ENCODE data around the gene TRIM8.

Gene TRIM8

DNA sequence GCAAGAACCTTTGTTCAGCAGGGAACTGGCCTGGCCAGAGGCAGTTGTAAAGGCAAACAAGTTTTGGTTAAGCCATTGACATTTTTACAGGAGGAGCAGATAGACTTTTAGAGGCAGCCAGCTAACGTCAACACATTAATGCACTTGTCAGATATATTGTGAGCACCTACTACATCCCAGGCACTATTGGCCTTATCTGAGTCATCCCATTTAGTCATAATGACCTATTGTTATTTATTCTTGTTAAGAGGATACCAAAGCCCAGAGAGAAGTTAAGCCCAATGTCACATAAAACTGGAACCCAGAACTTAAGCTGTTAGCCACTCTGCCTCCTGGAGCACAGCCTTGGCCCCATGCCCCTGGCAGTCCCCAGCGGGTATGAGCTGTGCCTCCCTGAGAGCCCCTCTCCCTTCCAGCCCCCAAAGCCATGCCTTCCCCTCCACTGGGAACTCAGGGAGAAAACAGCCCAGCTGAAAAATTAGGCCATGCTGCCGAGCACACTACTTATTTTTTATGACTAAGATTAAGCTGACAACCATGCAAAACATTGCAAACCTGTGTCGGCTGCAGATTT lies 32.7 kb upstream of the TRIM8 start:
- no peak for TF ChIP-seq EZH2 (IDR thresholded peaks at IDR 0.05; ENCODE audit: borderline replicate concordance, low read depth, low read length, severe bottlenecking)
- TF ChIP-seq, protein P1, sequence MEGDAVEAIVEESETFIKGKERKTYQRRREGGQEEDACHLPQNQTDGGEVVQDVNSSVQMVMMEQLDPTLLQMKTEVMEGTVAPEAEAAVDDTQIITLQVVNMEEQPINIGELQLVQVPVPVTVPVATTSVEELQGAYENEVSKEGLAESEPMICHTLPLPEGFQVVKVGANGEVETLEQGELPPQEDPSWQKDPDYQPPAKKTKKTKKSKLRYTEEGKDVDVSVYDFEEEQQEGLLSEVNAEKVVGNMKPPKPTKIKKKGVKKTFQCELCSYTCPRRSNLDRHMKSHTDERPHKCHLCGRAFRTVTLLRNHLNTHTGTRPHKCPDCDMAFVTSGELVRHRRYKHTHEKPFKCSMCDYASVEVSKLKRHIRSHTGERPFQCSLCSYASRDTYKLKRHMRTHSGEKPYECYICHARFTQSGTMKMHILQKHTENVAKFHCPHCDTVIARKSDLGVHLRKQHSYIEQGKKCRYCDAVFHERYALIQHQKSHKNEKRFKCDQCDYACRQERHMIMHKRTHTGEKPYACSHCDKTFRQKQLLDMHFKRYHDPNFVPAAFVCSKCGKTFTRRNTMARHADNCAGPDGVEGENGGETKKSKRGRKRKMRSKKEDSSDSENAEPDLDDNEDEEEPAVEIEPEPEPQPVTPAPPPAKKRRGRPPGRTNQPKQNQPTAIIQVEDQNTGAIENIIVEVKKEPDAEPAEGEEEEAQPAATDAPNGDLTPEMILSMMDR (IDR thresholded peaks at IDR 0.05; ENCODE audit: borderline replicate concordance, extremely low read depth, low read length, poor library complexity, severe bottlenecking), result no peak
- no peaks in the 10 kb centered on the region for H3K27me3 ChIP-seq (ENCODE audit: insufficient read depth, low read length, poor library complexity)
- no peak overlapping the region for H3K9ac ChIP-seq (ENCODE audit: low read depth, low read length)
- H3K4me1 ChIP-seq (ENCODE audit: insufficient read depth, low read length), result no peaks in the 10 kb centered on the region
- ATAC-seq (ENCODE audit: insufficient read depth, low read depth), result no peak
- DNase-seq, result no peak
- no peaks in the 10 kb centered on the region for H3K9me3 ChIP-seq (ENCODE audit: insufficient read depth, low read length, severe bottlenecking)
- peaks cover 20% of the 10 kb centered on the region for H3K36me3 ChIP-seq (ENCODE audit: insufficient read depth, low read length)
- no peak overlapping the region for H2AFZ ChIP-seq (ENCODE audit: low read depth, low read length)
- H3K27ac ChIP-seq (ENCODE audit: low read length), result no peak overlapping the region
- H3K4me2 ChIP-seq (ENCODE audit: insufficient read depth, low read length), result no peak overlapping the region
- H4K20me1 ChIP-seq (ENCODE audit: insufficient read depth, low read length), result no peaks in the 10 kb centered on the region
- no peaks in the 10 kb centered on the region for H3K79me2 ChIP-seq (ENCODE audit: insufficient read depth, low read length)
- no peak overlapping the region for H3K4me3 ChIP-seq (ENCODE audit: low read depth in 1 of 2, low read length in 2 of 2)

DNA sequence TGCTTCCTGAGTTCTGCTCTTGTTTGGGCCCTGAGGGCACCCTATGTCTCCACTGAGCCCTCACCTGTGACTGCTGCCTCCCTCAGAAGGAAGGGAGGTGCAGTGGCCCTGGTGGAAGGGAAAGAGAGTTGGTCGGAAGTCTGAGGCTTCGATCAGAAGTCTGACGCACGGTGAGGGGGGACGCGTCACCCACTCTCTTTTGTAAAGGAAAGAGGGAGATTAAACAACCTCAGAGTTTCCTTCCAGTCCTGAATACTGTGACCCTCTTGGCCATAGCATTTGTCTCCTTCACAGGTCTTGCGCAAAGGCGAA lies 31.4 kb upstream of the TRIM8 start:
- ATAC-seq (ENCODE audit: insufficient read depth, low read depth) (no peak), DNase-seq (no peak)
- Histone ChIP-seq H3K79me2 (ENCODE audit: insufficient read depth, low read length) (no peaks in the 10 kb centered on the region), H2AFZ (ENCODE audit: low read depth, low read length) (no peak overlapping the region), H3K4me1 (ENCODE audit: insufficient read depth, low read length) (no peaks in the 10 kb centered on the region), H3K4me3 (ENCODE audit: low read depth in 1 of 2, low read length in 2 of 2) (no peak overlapping the region), H3K27ac (ENCODE audit: low read length) (no peak overlapping the region), H3K9ac (ENCODE audit: low read depth, low read length) (no peak overlapping the region), H3K4me2 (ENCODE audit: insufficient read depth, low read length) (no peak overlapping the region), H3K36me3 (ENCODE audit: insufficient read depth, low read length) (peaks cover 33% of the 10 kb centered on the region), H4K20me1 (ENCODE audit: insufficient read depth, low read length) (no peaks in the 10 kb centered on the region), H3K27me3 (ENCODE audit: insufficient read depth, low read length, poor library complexity) (no peaks in the 10 kb centered on the region), H3K9me3 (ENCODE audit: insufficient read depth, low read length, severe bottlenecking) (no peaks in the 10 kb centered on the region)
- TF ChIP-seq EZH2 (IDR thresholded peaks at IDR 0.05; ENCODE audit: borderline replicate concordance, low read depth, low read length, severe bottlenecking), result no peak
- TF ChIP-seq, protein P1 (IDR thresholded peaks at IDR 0.05; ENCODE audit: borderline replicate concordance, extremely low read depth, low read length, poor library complexity, severe bottlenecking), result no peak

DNA sequence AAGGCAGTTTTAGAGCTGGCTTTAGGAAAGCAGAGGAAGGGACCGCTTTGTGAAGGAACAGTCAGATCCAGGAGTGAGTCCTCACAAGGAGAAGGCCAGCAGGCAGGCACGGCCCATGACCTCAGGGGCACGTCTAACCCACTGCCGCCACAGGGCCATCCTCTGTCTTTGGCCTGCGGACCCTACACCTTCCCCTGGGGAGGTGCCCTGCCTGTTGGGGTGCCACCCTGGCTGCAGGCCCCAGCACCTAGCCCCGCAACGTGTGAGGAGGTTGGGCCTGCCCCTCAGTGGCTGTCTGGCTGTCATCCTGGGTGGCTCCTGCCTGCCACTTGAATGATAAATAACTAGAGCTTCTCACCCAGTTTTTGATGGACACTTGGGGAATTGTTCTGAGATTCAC lies 31.0 kb upstream of the TRIM8 start:
- TF ChIP-seq, protein P1 (IDR thresholded peaks at IDR 0.05; ENCODE audit: borderline replicate concordance, extremely low read depth, low read length, poor library complexity, severe bottlenecking), result no peak
- TF ChIP-seq EZH2 (IDR thresholded peaks at IDR 0.05; ENCODE audit: borderline replicate concordance, low read depth, low read length, severe bottlenecking), result no peak
- Histone ChIP-seq H3K27me3 (ENCODE audit: insufficient read depth, low read length, poor library complexity) (no peaks in the 10 kb centered on the region), H2AFZ (ENCODE audit: low read depth, low read length) (no peak overlapping the region), H3K9me3 (ENCODE audit: insufficient read depth, low read length, severe bottlenecking) (no peaks in the 10 kb centered on the region), H4K20me1 (ENCODE audit: insufficient read depth, low read length) (no peaks in the 10 kb centered on the region), H3K36me3 (ENCODE audit: insufficient read depth, low read length) (peaks cover 34% of the 10 kb centered on the region), H3K9ac (ENCODE audit: low read depth, low read length) (no peak overlapping the region), H3K4me3 (ENCODE audit: low read depth in 1 of 2, low read length in 2 of 2) (no peak overlapping the region), H3K79me2 (ENCODE audit: insufficient read depth, low read length) (no peaks in the 10 kb centered on the region), H3K4me2 (ENCODE audit: insufficient read depth, low read length) (no peak overlapping the region), H3K4me1 (ENCODE audit: insufficient read depth, low read length) (no peaks in the 10 kb centered on the region), H3K27ac (ENCODE audit: low read length) (no peak overlapping the region)
- ATAC-seq (ENCODE audit: insufficient read depth, low read depth), result no peak
- no peak for DNase-seq

DNA sequence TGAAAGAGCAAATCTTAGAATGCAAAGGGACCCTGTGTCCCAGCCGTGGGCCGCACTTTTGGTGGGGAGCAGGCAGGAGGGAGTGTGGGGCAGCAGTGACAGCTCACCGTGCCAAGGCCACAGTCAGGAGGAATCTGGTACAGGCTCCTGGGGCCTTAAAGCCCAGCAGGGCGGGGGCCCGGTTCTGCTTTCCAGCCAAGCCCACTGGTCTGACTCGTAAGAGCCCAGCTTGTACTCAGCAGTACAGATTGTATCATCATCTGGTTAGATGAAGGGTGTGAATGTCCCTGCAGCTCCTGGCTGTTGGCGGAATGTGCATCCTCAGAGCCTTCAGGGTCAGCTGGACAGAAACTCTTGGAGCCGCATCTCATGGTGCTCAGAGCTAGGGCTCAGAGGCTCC lies 30.5 kb upstream of the TRIM8 start:
- Histone ChIP-seq H3K9ac (ENCODE audit: low read depth, low read length) (no peak overlapping the region), H3K4me2 (ENCODE audit: insufficient read depth, low read length) (no peak overlapping the region), H3K79me2 (ENCODE audit: insufficient read depth, low read length) (no peaks in the 10 kb centered on the region), H3K9me3 (ENCODE audit: insufficient read depth, low read length, severe bottlenecking) (no peaks in the 10 kb centered on the region), H3K27ac (ENCODE audit: low read length) (no peak overlapping the region), H3K4me1 (ENCODE audit: insufficient read depth, low read length) (no peaks in the 10 kb centered on the region), H3K4me3 (ENCODE audit: low read depth in 1 of 2, low read length in 2 of 2) (no peak overlapping the region), H3K27me3 (ENCODE audit: insufficient read depth, low read length, poor library complexity) (no peaks in the 10 kb centered on the region), H3K36me3 (ENCODE audit: insufficient read depth, low read length) (peaks cover 38% of the 10 kb centered on the region), H2AFZ (ENCODE audit: low read depth, low read length) (no peak overlapping the region), H4K20me1 (ENCODE audit: insufficient read depth, low read length) (no peaks in the 10 kb centered on the region)
- DNase-seq, result no peak
- no peak for ATAC-seq (ENCODE audit: insufficient read depth, low read depth)
- TF ChIP-seq, protein P1 (IDR thresholded peaks at IDR 0.05; ENCODE audit: borderline replicate concordance, extremely low read depth, low read length, poor library complexity, severe bottlenecking), result no peak
- no peak for TF ChIP-seq EZH2 (IDR thresholded peaks at IDR 0.05; ENCODE audit: borderline replicate concordance, low read depth, low read length, severe bottlenecking)

All from DND-41 (cell line).